Loucy (cell line): ENCODE results near the gene SH2D6.

Source experiments
- H2AFZ ChIP-seq: fragments of 200-600 bp; sonication (generic); 2 replicates; pipeline ENCODE4 v1.6.0; 2016; ENCODE audit warnings: antibody characterized with exemption, mild to moderate bottlenecking, low read length, moderate library complexity
- H3F3A ChIP-seq: fragments of 200-600 bp; 2 replicates; pipeline ENCODE4 v1.6.0; 2016; ENCODE audit warnings: antibody characterized with exemption, low read depth, mild to moderate bottlenecking
- H3K27me3 ChIP-seq: fragments of 200-600 bp; sonication (generic); 2 replicates; pipeline ENCODE4 v1.6.1; 2014; ENCODE audit warnings: low read length, mild to moderate bottlenecking; ENCODE audit not compliant: insufficient read depth, poor library complexity, severe bottlenecking
- H3K36me3 ChIP-seq: fragments of 200-600 bp; sonication (generic); 2 replicates; pipeline ENCODE4 v1.6.1; 2016; ENCODE audit warnings: low read length; ENCODE audit not compliant: insufficient read depth
- H3K4me1 ChIP-seq: fragments of 200-600 bp; sonication (generic); 2 replicates; pipeline ENCODE4 v1.5.1; 2014; ENCODE audit warnings: low read length, mild to moderate bottlenecking; ENCODE audit not compliant: insufficient read depth, poor library complexity, severe bottlenecking
- H3K4me2 ChIP-seq: fragments of 200-600 bp; sonication (generic); 2 replicates; pipeline ENCODE4 v1.6.0; 2014; ENCODE audit warnings: antibody characterized with exemption, low read length, low read depth, mild to moderate bottlenecking; ENCODE audit not compliant: poor library complexity, severe bottlenecking
- H3K4me3 ChIP-seq: fragments of 200-600 bp; sonication (generic); 2 replicates; pipeline ENCODE4 v1.5.1; 2014; ENCODE audit warnings: low read length, mild to moderate bottlenecking, mixed read lengths; ENCODE audit not compliant: poor library complexity, severe bottlenecking
- H3K79me2 ChIP-seq: fragments of 200-600 bp; sonication (generic); 2 replicates; pipeline ENCODE4 v1.6.1; 2014; ENCODE audit warnings: low read length; ENCODE audit not compliant: insufficient read depth
- H3K9ac ChIP-seq: fragments of 200-600 bp; sonication (generic); 2 replicates; pipeline ENCODE4 v1.6.0; 2014; ENCODE audit warnings: mild to moderate bottlenecking, low read depth, low read length, moderate library complexity; ENCODE audit not compliant: poor library complexity, severe bottlenecking
- H3K9me2 ChIP-seq: fragments of 200-600 bp; sonication (generic); replicated peaks from 2 replicates; pipeline ENCODE4 v1.6.1; 2016; ENCODE audit warnings: low read depth, low read length, mixed read lengths
- H3K9me3 ChIP-seq: fragments of 200-600 bp; sonication (generic); 2 replicates; pipeline ENCODE4 v1.6.1; 2014; ENCODE audit warnings: mild to moderate bottlenecking, antibody characterized with exemption, low read length, low read depth; ENCODE audit not compliant: insufficient read depth
- H4K20me1 ChIP-seq: fragments of 200-600 bp; sonication (generic); 2 replicates; pipeline ENCODE4 v1.6.0; 2014; ENCODE audit warnings: antibody characterized with exemption, low read length, mild to moderate bottlenecking; ENCODE audit not compliant: insufficient read depth, poor library complexity, severe bottlenecking
- EZH2phosphoT487 ChIP-seq: fragments of 200-600 bp; IDR thresholded peaks from 2 replicates; pipeline ENCODE4 v1.6.1; 2018; ENCODE audit warnings: antibody characterized with exemption, mild to moderate bottlenecking, moderate library complexity, borderline replicate concordance
- TF ChIP-seq, protein P1 (sequence below): fragments of 200-600 bp; sonication (generic); conservative IDR thresholded peaks from 2 replicates; pipeline ENCODE4 v1.5.1; 2014; ENCODE audit warnings: mild to moderate bottlenecking, antibody characterized with exemption, low read length

SH2D6 gene

DNA sequence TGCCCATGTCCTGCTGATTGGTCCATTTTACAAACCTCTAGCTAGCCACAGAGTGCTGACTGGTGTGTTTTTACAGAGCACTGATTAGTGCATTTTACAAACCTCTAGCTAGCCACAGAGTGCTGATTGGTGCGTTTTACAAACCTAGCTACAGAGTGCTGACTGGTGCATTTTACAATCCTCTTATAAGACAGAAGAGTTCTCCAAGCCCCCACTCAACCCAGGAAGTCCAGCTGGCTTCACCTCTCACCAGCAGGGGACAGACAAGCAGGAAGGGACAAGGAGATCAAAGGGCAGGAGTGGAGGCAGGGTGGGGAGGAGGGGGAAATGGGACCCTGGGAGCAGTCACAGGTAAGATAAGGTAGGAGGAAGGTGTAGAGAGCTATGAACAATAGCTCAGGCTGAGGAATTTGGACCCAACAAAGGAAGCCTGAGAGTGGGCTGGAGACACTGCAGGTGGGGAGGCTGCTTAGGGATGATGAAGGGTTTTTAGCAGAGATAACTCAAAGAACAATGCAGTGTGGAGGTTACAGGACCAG lies 37.1 kb downstream of the SH2D6 start:
- Histone ChIP-seq H3K9me2 (no peaks in the 10 kb centered on the region), H3K27me3 (no peaks in the 10 kb centered on the region), H3K9ac (no peak overlapping the region), H2AFZ (peak overlapping the region; percentile 24; the same call in 1 of the 2 replicates), H3K4me2 (no peak overlapping the region), H3K79me2 (no peaks in the 10 kb centered on the region), H3F3A (no peaks in the 10 kb centered on the region), H4K20me1 (no peaks in the 10 kb centered on the region), H3K36me3 (no peaks in the 10 kb centered on the region), H3K4me1 (no peaks in the 10 kb centered on the region), H3K4me3 (no peak overlapping the region), H3K9me3 (no peaks in the 10 kb centered on the region)
- TF ChIP-seq, protein P1, sequence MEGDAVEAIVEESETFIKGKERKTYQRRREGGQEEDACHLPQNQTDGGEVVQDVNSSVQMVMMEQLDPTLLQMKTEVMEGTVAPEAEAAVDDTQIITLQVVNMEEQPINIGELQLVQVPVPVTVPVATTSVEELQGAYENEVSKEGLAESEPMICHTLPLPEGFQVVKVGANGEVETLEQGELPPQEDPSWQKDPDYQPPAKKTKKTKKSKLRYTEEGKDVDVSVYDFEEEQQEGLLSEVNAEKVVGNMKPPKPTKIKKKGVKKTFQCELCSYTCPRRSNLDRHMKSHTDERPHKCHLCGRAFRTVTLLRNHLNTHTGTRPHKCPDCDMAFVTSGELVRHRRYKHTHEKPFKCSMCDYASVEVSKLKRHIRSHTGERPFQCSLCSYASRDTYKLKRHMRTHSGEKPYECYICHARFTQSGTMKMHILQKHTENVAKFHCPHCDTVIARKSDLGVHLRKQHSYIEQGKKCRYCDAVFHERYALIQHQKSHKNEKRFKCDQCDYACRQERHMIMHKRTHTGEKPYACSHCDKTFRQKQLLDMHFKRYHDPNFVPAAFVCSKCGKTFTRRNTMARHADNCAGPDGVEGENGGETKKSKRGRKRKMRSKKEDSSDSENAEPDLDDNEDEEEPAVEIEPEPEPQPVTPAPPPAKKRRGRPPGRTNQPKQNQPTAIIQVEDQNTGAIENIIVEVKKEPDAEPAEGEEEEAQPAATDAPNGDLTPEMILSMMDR, result peak; percentile 34; the same call in 1 of the 2 replicates
- TF ChIP-seq EZH2phosphoT487, result no peak

DNA sequence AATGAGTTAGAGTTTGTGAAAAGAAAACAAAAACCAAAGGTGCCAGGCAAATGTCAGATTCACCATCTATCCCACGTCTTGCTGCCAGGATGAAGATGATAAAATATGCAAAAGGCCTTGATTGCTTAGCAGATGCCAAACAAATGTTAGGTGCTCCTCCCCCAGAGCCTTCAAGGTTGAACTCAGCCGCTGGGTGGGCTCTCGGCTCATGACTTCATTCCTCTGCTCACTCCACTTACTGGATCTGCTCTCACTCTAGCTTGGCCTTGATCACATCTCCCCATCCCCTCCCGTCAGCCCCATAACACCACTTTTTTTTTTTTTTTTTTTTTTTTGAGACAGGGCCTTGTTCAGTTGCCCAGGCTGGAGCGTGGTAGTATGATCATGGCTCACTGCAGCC lies 38.5 kb downstream of the SH2D6 start:
- no peaks in the 10 kb centered on the region for H4K20me1 ChIP-seq
- no peak for TF ChIP-seq EZH2phosphoT487
- TF ChIP-seq, protein P1, result no peak
- H3K4me2 ChIP-seq, result no peak overlapping the region
- H3K9me2 ChIP-seq, result no peaks in the 10 kb centered on the region
- no peaks in the 10 kb centered on the region for H3K9me3 ChIP-seq
- no peak overlapping the region for H2AFZ ChIP-seq
- no peaks in the 10 kb centered on the region for H3K4me1 ChIP-seq
- no peaks in the 10 kb centered on the region for H3K27me3 ChIP-seq
- H3K79me2 ChIP-seq, result no peaks in the 10 kb centered on the region
- no peak overlapping the region for H3K4me3 ChIP-seq
- H3K9ac ChIP-seq, result no peak overlapping the region
- no peaks in the 10 kb centered on the region for H3K36me3 ChIP-seq
- no peaks in the 10 kb centered on the region for H3F3A ChIP-seq

DNA sequence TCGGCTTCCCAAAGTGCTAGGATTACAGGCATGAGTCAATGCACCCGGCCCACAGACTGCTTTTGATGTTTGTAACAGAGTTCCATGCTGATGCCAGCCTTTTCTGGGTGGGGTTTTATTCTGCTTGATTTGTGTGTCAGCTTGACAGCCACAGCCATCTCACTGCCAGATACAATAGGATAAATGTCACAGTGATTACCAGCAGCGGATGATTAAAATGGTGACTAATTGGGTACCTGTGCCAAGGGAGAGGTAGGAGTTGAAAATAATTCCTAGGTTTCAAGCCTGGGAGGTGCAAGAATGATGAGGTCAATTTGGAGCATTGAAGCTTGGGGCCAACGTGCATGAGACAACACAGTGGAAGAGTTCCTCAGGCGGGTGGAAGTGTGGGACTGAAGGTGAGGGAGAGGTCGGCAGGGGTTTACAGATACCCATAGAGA lies 39.4 kb downstream of the SH2D6 start:
- H3K9me2 ChIP-seq, result no peaks in the 10 kb centered on the region
- TF ChIP-seq EZH2phosphoT487, result no peak
- TF ChIP-seq, protein P1, result no peak
- no peaks in the 10 kb centered on the region for H3K9me3 ChIP-seq
- H2AFZ ChIP-seq, result no peak overlapping the region
- H3K4me1 ChIP-seq, result no peaks in the 10 kb centered on the region
- H3K36me3 ChIP-seq, result no peaks in the 10 kb centered on the region
- H3K9ac ChIP-seq, result no peak overlapping the region
- no peak overlapping the region for H3K4me3 ChIP-seq
- H3K27me3 ChIP-seq, result no peaks in the 10 kb centered on the region
- H3K79me2 ChIP-seq, result no peaks in the 10 kb centered on the region
- H3K4me2 ChIP-seq, result no peak overlapping the region
- H4K20me1 ChIP-seq, result no peaks in the 10 kb centered on the region
- H3F3A ChIP-seq, result no peaks in the 10 kb centered on the region
